ENCODE results near the gene WNT5B. TPM values are rescaled to one million over a fixed set of nuclear protein-coding genes. Genes with fewer than 3 reads are reported as not detected.

Gene WNT5B
- total RNA-seq, 1 donor from 2014 or later: 16.3 TPM

DNA sequence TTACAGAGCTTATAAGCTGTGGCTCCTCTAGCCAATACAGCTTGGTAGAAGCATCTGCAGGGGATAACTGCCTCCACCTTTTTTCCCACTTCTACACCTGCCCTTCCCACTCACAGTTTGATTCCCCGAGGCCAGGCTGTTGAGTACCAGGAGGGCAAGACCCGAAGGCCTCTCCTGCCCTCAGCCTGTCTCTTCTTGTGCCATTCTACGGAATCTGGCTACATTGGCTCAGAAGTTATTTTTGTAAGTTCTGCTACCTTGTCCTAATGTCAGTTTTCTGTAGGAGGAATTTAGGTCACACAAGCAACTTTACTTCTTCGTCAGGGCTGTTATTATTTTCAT is 46.4 kb upstream of the WNT5B start:
- Mint-ChIP-seq H3K27me3 (ENCODE audit: unreplicated experiment) (peaks cover 11% of the 10 kb centered on the region), H3K4me3 (ENCODE audit: unreplicated experiment) (peak overlapping the region; percentile 46), H3K4me1 (ENCODE audit: low read depth, unreplicated experiment) (peaks cover 42% of the 10 kb centered on the region), H3K27ac (ENCODE audit: unreplicated experiment) (no peak overlapping the region), H3K36me3 (ENCODE audit: unreplicated experiment) (no peaks in the 10 kb centered on the region), H3K9me3 (ENCODE audit: unreplicated experiment) (peaks cover 10% of the 10 kb centered on the region)
- no peak for DNase-seq
- TF ChIP-seq, protein P1, sequence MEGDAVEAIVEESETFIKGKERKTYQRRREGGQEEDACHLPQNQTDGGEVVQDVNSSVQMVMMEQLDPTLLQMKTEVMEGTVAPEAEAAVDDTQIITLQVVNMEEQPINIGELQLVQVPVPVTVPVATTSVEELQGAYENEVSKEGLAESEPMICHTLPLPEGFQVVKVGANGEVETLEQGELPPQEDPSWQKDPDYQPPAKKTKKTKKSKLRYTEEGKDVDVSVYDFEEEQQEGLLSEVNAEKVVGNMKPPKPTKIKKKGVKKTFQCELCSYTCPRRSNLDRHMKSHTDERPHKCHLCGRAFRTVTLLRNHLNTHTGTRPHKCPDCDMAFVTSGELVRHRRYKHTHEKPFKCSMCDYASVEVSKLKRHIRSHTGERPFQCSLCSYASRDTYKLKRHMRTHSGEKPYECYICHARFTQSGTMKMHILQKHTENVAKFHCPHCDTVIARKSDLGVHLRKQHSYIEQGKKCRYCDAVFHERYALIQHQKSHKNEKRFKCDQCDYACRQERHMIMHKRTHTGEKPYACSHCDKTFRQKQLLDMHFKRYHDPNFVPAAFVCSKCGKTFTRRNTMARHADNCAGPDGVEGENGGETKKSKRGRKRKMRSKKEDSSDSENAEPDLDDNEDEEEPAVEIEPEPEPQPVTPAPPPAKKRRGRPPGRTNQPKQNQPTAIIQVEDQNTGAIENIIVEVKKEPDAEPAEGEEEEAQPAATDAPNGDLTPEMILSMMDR (IDR thresholded peaks at IDR 0.05; ENCODE audit: partially characterized antibody, unreplicated experiment): no peak

DNA sequence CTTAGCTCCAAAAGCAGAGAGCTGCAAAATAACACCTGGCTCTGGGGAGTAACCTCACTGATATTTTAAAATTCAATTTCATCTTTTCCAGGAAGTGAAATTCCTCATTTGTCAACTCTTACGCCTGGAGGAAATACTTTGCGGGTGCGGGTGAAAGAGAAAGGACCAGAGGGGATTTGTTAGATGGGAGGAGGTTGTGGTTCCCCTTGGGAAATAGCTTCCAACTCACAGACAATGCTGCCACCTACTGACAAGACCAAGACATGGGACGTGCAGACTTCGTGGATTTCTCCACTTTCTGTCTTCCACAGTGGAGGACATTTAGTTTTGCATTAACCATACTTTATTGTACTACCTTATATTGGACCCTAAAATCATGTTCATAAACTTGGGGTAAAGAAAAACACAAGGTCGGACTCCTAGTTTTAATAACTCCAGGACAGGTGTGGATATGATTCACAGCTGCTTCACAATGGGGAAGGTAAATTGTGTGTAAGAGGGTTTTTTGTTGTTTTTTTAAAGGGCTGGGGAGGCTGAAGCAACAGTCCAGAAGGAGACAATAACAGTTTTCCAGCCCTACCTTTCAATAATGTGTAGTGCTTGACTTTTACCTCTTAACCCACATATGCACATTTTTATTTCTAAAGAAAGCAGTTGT is 45.5 kb upstream of the WNT5B start:
- Mint-ChIP-seq H3K36me3 (ENCODE audit: unreplicated experiment) (no peaks in the 10 kb centered on the region), H3K4me1 (ENCODE audit: low read depth, unreplicated experiment) (peaks cover 49% of the 10 kb centered on the region), H3K27ac (ENCODE audit: unreplicated experiment) (peak overlapping the region; percentile 88)

DNA sequence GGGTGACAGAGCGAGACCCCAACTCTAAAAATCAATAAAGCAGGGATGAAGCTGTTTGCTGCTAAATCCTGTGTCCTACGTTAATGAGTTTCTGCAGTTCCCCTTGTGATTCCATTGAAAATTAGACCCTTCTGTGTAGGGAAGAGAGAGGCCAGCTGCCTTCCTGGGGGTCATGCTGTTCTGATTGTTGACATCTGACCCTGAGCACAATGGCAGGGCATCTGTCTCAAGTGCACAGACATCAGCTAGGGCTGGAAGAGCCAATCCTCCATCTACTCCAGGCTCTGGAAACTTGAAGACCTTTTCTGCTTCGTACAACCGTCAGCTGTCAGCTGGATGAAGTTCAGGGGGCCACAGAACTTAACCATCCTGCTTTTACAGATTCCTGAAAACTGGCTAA is 44.7 kb upstream of the WNT5B start:
- H3K27me3 Mint-ChIP-seq (ENCODE audit: unreplicated experiment): peaks cover 11% of the 10 kb centered on the region
- TF ChIP-seq, protein P1 (IDR thresholded peaks at IDR 0.05; ENCODE audit: partially characterized antibody, unreplicated experiment): no peak
- H3K9me3 Mint-ChIP-seq (ENCODE audit: unreplicated experiment): peaks cover 12% of the 10 kb centered on the region
- no peaks in the 10 kb centered on the region for H3K36me3 Mint-ChIP-seq (ENCODE audit: unreplicated experiment)
- peak; percentile 68 for DNase-seq
- peak overlapping the region; percentile 99 for H3K27ac Mint-ChIP-seq (ENCODE audit: unreplicated experiment)
- H3K4me1 Mint-ChIP-seq (ENCODE audit: low read depth, unreplicated experiment): peaks cover 53% of the 10 kb centered on the region
- peak overlapping the region; percentile 77 for H3K4me3 Mint-ChIP-seq (ENCODE audit: unreplicated experiment)

More for the DNA sequence above, 45.5 kb upstream of the WNT5B start:
- Mint-ChIP-seq H3K4me3 (ENCODE audit: unreplicated experiment) (peak overlapping the region; percentile 40), H3K9me3 (ENCODE audit: unreplicated experiment) (peaks cover 10% of the 10 kb centered on the region), H3K27me3 (ENCODE audit: unreplicated experiment) (peaks cover 11% of the 10 kb centered on the region)
- TF ChIP-seq, protein P1 (IDR thresholded peaks at IDR 0.05; ENCODE audit: partially characterized antibody, unreplicated experiment): peak; percentile 87
- peak; percentile 70 for DNase-seq

DNA sequence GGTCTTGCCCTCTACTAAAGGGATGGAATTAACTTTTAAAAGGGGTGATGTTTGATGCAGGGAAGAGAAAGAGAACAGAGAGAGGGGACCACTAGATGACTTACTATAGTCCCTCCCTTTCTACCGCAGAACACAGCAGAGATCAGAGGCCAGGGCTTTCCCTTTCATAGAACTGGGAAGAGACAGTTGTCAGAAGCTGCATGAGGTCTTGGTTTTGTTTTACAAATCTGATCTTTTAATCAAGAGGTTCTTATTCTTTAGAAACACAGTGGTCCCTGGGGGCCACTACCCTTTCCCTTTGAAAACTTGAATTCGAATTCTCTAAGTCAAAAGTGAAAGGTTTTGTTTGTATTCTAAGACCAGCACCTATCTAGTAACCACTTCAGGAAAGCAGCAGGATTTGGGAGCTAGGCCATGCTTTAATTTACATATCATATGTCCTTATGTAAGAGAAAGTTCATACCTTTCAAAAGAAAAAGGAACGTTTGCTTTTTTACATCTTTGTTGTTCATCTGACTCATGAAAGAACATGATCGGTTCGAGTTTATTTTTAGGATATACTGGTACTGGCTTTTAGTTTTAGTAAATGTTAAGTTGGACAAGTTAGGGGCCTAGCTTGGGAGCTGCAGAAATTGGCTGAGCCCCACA is 41.0 kb upstream of the WNT5B start:
- no peak for DNase-seq
- H3K36me3 Mint-ChIP-seq (ENCODE audit: unreplicated experiment): peaks cover 8% of the 10 kb centered on the region
- TF ChIP-seq, protein P1 (IDR thresholded peaks at IDR 0.05; ENCODE audit: partially characterized antibody, unreplicated experiment): no peak
- H3K9me3 Mint-ChIP-seq (ENCODE audit: unreplicated experiment): peaks cover 25% of the 10 kb centered on the region
- H3K27ac Mint-ChIP-seq (ENCODE audit: unreplicated experiment): peak overlapping the region; percentile 26
- peak overlapping the region; percentile 35 for H3K4me3 Mint-ChIP-seq (ENCODE audit: unreplicated experiment)
- H3K27me3 Mint-ChIP-seq (ENCODE audit: unreplicated experiment): peaks cover 21% of the 10 kb centered on the region
- peaks cover 47% of the 10 kb centered on the region for H3K4me1 Mint-ChIP-seq (ENCODE audit: low read depth, unreplicated experiment)

DNA sequence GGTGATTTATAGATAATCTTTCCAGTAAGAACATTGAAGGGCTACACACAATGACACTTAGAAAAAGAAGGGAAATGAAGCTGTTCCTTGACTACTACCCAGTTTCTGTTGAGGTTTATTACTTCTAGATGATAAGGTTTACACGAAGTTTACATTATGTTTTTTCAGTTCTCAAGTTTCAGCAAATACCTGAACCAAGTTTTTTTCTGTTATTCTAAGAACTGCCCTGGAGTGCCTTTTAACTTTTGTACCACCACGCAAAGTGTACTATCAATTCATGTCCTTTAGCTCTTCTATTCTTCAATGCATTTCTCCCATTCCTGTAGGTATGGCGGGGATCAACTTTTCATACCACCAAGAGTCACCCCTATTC is 40.5 kb upstream of the WNT5B start:
- DNase-seq: no peak

More for the DNA sequence above, 40.5 kb upstream of the WNT5B start:
- H3K36me3 Mint-ChIP-seq (ENCODE audit: unreplicated experiment): peaks cover 8% of the 10 kb centered on the region
- peak overlapping the region; percentile 54 for H3K4me3 Mint-ChIP-seq (ENCODE audit: unreplicated experiment)
- H3K27ac Mint-ChIP-seq (ENCODE audit: unreplicated experiment): no peak overlapping the region
- H3K9me3 Mint-ChIP-seq (ENCODE audit: unreplicated experiment): peaks cover 27% of the 10 kb centered on the region
- TF ChIP-seq, protein P1 (IDR thresholded peaks at IDR 0.05; ENCODE audit: partially characterized antibody, unreplicated experiment): no peak
- peaks cover 42% of the 10 kb centered on the region for H3K4me1 Mint-ChIP-seq (ENCODE audit: low read depth, unreplicated experiment)
- peaks cover 23% of the 10 kb centered on the region for H3K27me3 Mint-ChIP-seq (ENCODE audit: unreplicated experiment)

Measured in glutamatergic neuron (in vitro differentiated cells).